ENCODE results near the gene BICD2.

The BICD2 gene

GRCh38 chr9:92666912-92667532, 97.6 kb downstream of the BICD2 start:
- DNase-seq (ENCODE audit: low spot score) = no peak
- TF ChIP-seq CTCF (IDR thresholded peaks at IDR 0.05; ENCODE audit: extremely low read depth, insufficient read depth, missing control alignments) = no peak
- in situ Hi-C loops (cut with MboI; ENCODE audit: low pct_unique_long_range_greater_than_20kb, low sequenced_read_pairs, unreplicated experiment) = no loop called here

- no peak for TF ChIP-seq CTCF (IDR thresholded peaks at IDR 0.05; ENCODE audit: extremely low read depth, insufficient read depth, missing control alignments)
- no peak for DNase-seq (ENCODE audit: low spot score)
- in situ Hi-C loops (cut with MboI; ENCODE audit: low pct_unique_long_range_greater_than_20kb, low sequenced_read_pairs, unreplicated experiment) = no loop called here
Measured at GRCh38 chr9:92666236-92666635, 98.4 kb downstream of the BICD2 start.

- in situ Hi-C loops (cut with MboI; ENCODE audit: low pct_unique_long_range_greater_than_20kb, low sequenced_read_pairs, unreplicated experiment) = no loop called here
- TF ChIP-seq CTCF (IDR thresholded peaks at IDR 0.05; ENCODE audit: extremely low read depth, insufficient read depth, missing control alignments) = no peak
- no peak for DNase-seq (ENCODE audit: low spot score)
Measured at GRCh38 chr9:92665836-92666235, 98.8 kb downstream of the BICD2 start.

- in situ Hi-C loops (cut with MboI; ENCODE audit: low pct_unique_long_range_greater_than_20kb, low sequenced_read_pairs, unreplicated experiment) = no loop called here
- peak; percentile 59 for DNase-seq (ENCODE audit: low spot score)
- TF ChIP-seq CTCF (IDR thresholded peaks at IDR 0.05; ENCODE audit: extremely low read depth, insufficient read depth, missing control alignments) = no peak
Measured at GRCh38 chr9:92664394-92665152, 100.1 kb downstream of the BICD2 start.

- in situ Hi-C loops (cut with MboI; ENCODE audit: low pct_unique_long_range_greater_than_20kb, low sequenced_read_pairs, unreplicated experiment) = no loop called here
- TF ChIP-seq CTCF (IDR thresholded peaks at IDR 0.05; ENCODE audit: extremely low read depth, insufficient read depth, missing control alignments) = no peak
- no peak for DNase-seq (ENCODE audit: low spot score)
Measured at GRCh38 chr9:92663951-92664350, 100.7 kb downstream of the BICD2 start.

- in situ Hi-C loops (cut with MboI; ENCODE audit: low pct_unique_long_range_greater_than_20kb, low sequenced_read_pairs, unreplicated experiment) = no loop called here
- DNase-seq (ENCODE audit: low spot score) = no peak
- TF ChIP-seq CTCF (IDR thresholded peaks at IDR 0.05; ENCODE audit: extremely low read depth, insufficient read depth, missing control alignments) = no peak
Measured at GRCh38 chr9:92663126-92663525, 101.5 kb downstream of the BICD2 start.

Measured in GM13977 (cell line).